DOHH2 (cell line): ENCODE data around the gene TMEM132A.

Experiments
- CTCF ChIP-seq: fragments of 200-600 bp; sonication (generic); IDR thresholded peaks from one replicate; pipeline ENCODE4 v1.5.1; 2014; ENCODE audit warnings: antibody characterized with exemption, mild to moderate bottlenecking, low read depth, low read length; ENCODE audit not compliant: poor library complexity, severe bottlenecking
- EZH2phosphoT487 ChIP-seq: fragments of 200-600 bp; sonication (generic); IDR thresholded peaks from 2 replicates; pipeline ENCODE4 v1.6.1; 2017; ENCODE audit warnings: borderline replicate concordance, mild to moderate bottlenecking, antibody characterized with exemption, low read length, moderate library complexity, mixed read lengths

DNA sequence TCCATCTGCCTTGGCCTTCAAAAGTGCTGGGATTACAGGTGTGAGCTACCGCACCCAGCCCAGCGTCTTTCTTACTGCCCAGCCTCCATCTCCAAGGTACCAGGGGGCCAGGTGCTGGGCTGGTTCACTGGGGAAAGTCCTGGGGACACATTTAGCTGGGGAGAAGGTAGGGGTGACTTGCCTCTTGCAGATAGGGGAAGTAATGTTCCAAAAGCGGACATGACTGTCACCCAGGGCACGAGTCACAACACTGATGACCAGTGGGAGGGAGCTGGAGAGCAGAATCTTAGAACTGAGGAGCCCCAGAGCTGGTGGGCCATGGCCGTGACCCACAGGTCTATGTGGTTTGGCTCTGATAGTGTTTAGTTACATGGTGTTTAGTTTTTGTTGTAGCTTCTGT, 30.2 kb downstream of the TMEM132A start:
- TF ChIP-seq CTCF (no peak), EZH2phosphoT487 (no peak)
